ENCODE measurements around the gene LEMD3. TPM values are rescaled to one million over a fixed set of nuclear protein-coding genes. Genes with fewer than 3 reads are reported as not detected.

The LEMD3 gene
- polyA plus RNA-seq, 1 of the 3 experiments (the other 2 are of a cell fraction) = 4.4 TPM

GRCh38 chr12:65252515-65252914, 83.1 kb downstream of the LEMD3 start:
- Histone ChIP-seq H3K27ac (ENCODE audit: low read depth in 2 of 2, low read length in 1 of 2) (no peak overlapping the region), H3K36me3 (replicated peaks in 1 of 2; ENCODE audit: control insufficient read depth in 1 of 2, insufficient read depth in 2 of 2, low read length in 1 of 2) (peaks cover 1 to 7% of the 10 kb centered on the region in 2 experiments), H3K27me3 (ENCODE audit: insufficient read depth) (no peaks in the 10 kb centered on the region), H4K20me1 (ENCODE audit: insufficient read depth) (no peaks in the 10 kb centered on the region), H3K9me3 (no peaks in the 10 kb centered on the region), H3K9me2 (no peaks in the 10 kb centered on the region), H3K4me1 (ENCODE audit: control insufficient read depth in 1 of 2, insufficient read depth in 2 of 2, low read depth in 1 of 2, low read length in 1 of 2) (no peaks in the 10 kb centered on the region), H3K79me2 (ENCODE audit: insufficient read depth) (no peaks in the 10 kb centered on the region), H3F3A (replicated peaks; ENCODE audit: insufficient read depth) (no peaks in the 10 kb centered on the region), H2AFZ (ENCODE audit: low read depth) (no peak overlapping the region), H3K4me2 (no peak overlapping the region), H3K9ac (no peak overlapping the region), H3K4me3 (ENCODE audit: low read depth in 2 of 2, low read length in 1 of 2) (no peak overlapping the region)
- POLR2A ChIA-PET = no interaction called here
- TF ChIP-seq CHD2 (IDR thresholded peaks at IDR 0.05; ENCODE audit: low read length, partially characterized antibody) = no peak
- TF ChIP-seq RCOR1 (IDR thresholded peaks at IDR 0.05; ENCODE audit: low read length) = no peak
- TF ChIP-seq, protein P1, sequence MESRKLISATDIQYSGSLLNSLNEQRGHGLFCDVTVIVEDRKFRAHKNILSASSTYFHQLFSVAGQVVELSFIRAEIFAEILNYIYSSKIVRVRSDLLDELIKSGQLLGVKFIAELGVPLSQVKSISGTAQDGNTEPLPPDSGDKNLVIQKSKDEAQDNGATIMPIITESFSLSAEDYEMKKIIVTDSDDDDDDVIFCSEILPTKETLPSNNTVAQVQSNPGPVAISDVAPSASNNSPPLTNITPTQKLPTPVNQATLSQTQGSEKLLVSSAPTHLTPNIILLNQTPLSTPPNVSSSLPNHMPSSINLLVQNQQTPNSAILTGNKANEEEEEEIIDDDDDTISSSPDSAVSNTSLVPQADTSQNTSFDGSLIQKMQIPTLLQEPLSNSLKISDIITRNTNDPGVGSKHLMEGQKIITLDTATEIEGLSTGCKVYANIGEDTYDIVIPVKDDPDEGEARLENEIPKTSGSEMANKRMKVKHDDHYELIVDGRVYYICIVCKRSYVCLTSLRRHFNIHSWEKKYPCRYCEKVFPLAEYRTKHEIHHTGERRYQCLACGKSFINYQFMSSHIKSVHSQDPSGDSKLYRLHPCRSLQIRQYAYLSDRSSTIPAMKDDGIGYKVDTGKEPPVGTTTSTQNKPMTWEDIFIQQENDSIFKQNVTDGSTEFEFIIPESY (IDR thresholded peaks at IDR 0.05; ENCODE audit: borderline replicate concordance, low read depth) = no peak
- TF ChIP-seq EP300 (IDR thresholded peaks at IDR 0.05; ENCODE audit: borderline replicate concordance in 1 of 2, low read depth in 1 of 2, low read length in 1 of 2) = no peak
- no peak for TF ChIP-seq TCF12 (IDR thresholded peaks at IDR 0.05)
- CTCF ChIA-PET = no interaction called here
- 21% methylated on average over 1 of the region's 1 CpG for WGBS (ENCODE audit: low lambda C conversion rate)
- no peak for DNase-seq

- Histone ChIP-seq H3K79me2 (ENCODE audit: insufficient read depth) (no peaks in the 10 kb centered on the region), H3F3A (replicated peaks; ENCODE audit: insufficient read depth) (no peaks in the 10 kb centered on the region), H3K4me1 (ENCODE audit: control insufficient read depth in 1 of 2, insufficient read depth in 2 of 2, low read depth in 1 of 2, low read length in 1 of 2) (no peaks in the 10 kb centered on the region), H3K36me3 (replicated peaks in 1 of 2; ENCODE audit: control insufficient read depth in 1 of 2, insufficient read depth in 2 of 2, low read length in 1 of 2) (no peaks in the 10 kb centered on the region), H2AFZ (ENCODE audit: low read depth) (no peak overlapping the region), H3K9me3 (no peaks in the 10 kb centered on the region), H4K20me1 (ENCODE audit: insufficient read depth) (no peaks in the 10 kb centered on the region), H3K4me3 (ENCODE audit: low read depth in 2 of 2, low read length in 1 of 2) (no peak overlapping the region), H3K27me3 (ENCODE audit: insufficient read depth) (no peaks in the 10 kb centered on the region), H3K4me2 (no peak overlapping the region), H3K9ac (no peak overlapping the region), H3K27ac (ENCODE audit: low read depth in 2 of 2, low read length in 1 of 2) (no peak overlapping the region), H3K9me2 (no peaks in the 10 kb centered on the region)
- no peak for DNase-seq
- CTCF ChIA-PET = interaction anchor here (0.8 kb wide), 1 partner anchor 26 kb away, joined by 3 read pairs; no protein-coding TSS in a partner anchor
- POLR2A ChIA-PET = interaction anchor here (0.7 kb wide), 1 partner anchor 990 kb away, joined by 3 read pairs; no protein-coding TSS in a partner anchor
- no peak for TF ChIP-seq GATA2 (CRISPR knock-in tag; IDR thresholded peaks at IDR 0.05)
- no peak for TF ChIP-seq YY1 (IDR thresholded peaks at IDR 0.05; ENCODE audit: low read depth)
- TF ChIP-seq EP300 (IDR thresholded peaks at IDR 0.05; ENCODE audit: borderline replicate concordance in 1 of 2, low read depth in 1 of 2, low read length in 1 of 2) = no peak
- no peak for TF ChIP-seq SIN3A (IDR thresholded peaks at IDR 0.05; ENCODE audit: borderline replicate concordance, low read depth, low read length)
- no peak for TF ChIP-seq FOXM1 (IDR thresholded peaks at IDR 0.05; ENCODE audit: low read depth)
- no peak for TF ChIP-seq USF1 (IDR thresholded peaks at IDR 0.05; ENCODE audit: borderline replicate concordance, low read depth)
- TF ChIP-seq GABPA (IDR thresholded peaks at IDR 0.05; ENCODE audit: low read depth) = no peak
- TF ChIP-seq, protein P2, sequence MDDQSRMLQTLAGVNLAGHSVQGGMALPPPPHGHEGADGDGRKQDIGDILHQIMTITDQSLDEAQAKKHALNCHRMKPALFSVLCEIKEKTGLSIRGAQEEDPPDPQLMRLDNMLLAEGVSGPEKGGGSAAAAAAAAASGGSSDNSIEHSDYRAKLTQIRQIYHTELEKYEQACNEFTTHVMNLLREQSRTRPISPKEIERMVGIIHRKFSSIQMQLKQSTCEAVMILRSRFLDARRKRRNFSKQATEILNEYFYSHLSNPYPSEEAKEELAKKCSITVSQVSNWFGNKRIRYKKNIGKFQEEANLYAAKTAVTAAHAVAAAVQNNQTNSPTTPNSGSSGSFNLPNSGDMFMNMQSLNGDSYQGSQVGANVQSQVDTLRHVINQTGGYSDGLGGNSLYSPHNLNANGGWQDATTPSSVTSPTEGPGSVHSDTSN (IDR thresholded peaks at IDR 0.05) = no peak
- TF ChIP-seq, protein P3, sequence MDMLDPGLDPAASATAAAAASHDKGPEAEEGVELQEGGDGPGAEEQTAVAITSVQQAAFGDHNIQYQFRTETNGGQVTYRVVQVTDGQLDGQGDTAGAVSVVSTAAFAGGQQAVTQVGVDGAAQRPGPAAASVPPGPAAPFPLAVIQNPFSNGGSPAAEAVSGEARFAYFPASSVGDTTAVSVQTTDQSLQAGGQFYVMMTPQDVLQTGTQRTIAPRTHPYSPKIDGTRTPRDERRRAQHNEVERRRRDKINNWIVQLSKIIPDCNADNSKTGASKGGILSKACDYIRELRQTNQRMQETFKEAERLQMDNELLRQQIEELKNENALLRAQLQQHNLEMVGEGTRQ (IDR thresholded peaks at IDR 0.05; ENCODE audit: borderline replicate concordance, low read depth, low read length) = no peak
- TF ChIP-seq, protein P1 (IDR thresholded peaks at IDR 0.05; ENCODE audit: borderline replicate concordance, low read depth) = no peak
Observed at GRCh38 chr12:65257986-65258385, 88.6 kb downstream of the LEMD3 start.

Measured in SK-N-SH (cell line).